GM12801 (cell line): ENCODE data around the gene NPRL2.

Source experiments
- TF ChIP-seq, protein P1 (sequence below): IDR thresholded peaks from one replicate; pipeline ENCODE4 v1.5.1; 2011; ENCODE audit warnings: control low read depth; ENCODE audit not compliant: insufficient read length; ENCODE audit errors: extremely low read depth

The NPRL2 gene

GRCh38 chr3:50358911-50359759 lies 8.6 kb upstream of the NPRL2 start, which contains the start of gene TMEM115:
Gene TMEM115, minus strand, starts transcription at chr3:50359521. Its CDS starts 458 bp downstream, at chr3:50359063.
- TF ChIP-seq, protein P1, sequence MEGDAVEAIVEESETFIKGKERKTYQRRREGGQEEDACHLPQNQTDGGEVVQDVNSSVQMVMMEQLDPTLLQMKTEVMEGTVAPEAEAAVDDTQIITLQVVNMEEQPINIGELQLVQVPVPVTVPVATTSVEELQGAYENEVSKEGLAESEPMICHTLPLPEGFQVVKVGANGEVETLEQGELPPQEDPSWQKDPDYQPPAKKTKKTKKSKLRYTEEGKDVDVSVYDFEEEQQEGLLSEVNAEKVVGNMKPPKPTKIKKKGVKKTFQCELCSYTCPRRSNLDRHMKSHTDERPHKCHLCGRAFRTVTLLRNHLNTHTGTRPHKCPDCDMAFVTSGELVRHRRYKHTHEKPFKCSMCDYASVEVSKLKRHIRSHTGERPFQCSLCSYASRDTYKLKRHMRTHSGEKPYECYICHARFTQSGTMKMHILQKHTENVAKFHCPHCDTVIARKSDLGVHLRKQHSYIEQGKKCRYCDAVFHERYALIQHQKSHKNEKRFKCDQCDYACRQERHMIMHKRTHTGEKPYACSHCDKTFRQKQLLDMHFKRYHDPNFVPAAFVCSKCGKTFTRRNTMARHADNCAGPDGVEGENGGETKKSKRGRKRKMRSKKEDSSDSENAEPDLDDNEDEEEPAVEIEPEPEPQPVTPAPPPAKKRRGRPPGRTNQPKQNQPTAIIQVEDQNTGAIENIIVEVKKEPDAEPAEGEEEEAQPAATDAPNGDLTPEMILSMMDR = no peak

DNA sequence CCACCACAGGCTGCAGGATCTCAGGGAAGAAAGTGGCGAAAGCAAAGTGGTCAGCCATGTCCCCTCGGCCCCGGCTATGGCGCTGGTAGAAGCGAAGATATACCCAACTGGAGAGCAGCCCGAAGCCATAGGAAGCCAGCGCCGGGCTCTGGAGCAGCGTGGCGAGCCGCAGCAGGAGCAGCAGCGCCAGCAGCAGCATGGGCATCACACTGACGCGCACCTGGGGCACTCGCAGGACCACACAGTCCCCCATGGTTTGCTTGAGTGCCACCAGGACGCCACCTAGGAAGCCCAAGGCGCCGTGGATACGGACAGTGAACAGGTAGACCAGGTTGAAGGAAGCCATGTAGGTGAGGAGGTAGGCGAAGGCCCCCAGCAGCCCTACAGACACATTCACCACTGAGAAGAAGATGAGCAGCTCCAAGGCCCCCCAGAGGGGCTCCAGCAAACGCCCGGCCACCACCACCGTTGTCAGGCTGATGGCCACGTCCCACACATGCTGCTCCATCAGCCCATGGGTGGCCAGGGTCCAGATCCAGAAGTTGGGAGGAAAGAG lies 7.9 kb upstream of the NPRL2 start:
- TF ChIP-seq, protein P1 = no peak

GRCh38 chr3:50357481-50357880 lies 6.9 kb upstream of the NPRL2 start:
- TF ChIP-seq, protein P1 = no peak

GRCh38 chr3:50356553-50356952 lies 6.0 kb upstream of the NPRL2 start:
- TF ChIP-seq, protein P1 = no peak

GRCh38 chr3:50355829-50356552 lies 5.4 kb upstream of the NPRL2 start:
- TF ChIP-seq, protein P1 = no peak

DNA sequence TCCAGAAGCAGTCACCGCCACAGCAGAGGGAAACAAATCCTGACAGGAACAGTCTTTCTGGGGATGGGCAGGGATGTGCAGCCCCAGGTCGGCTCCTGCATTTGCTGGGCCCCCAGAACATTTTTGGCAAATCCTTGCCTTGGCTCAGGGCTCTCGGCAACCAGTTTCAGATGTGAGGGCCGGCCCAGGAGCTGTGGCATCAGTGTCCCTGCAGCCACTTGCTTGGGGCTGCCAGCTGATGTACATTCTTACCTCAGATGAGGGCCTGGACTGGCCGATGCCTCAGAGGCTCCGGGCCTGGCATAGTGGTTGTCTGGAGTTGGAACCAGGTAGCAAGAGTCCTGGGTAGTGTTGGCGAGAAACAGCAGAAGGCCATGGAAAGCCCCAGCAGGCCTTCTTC lies 4.3 kb upstream of the NPRL2 start:
- TF ChIP-seq, protein P1 = no peak

GRCh38 chr3:50354186-50354764 lies 3.7 kb upstream of the NPRL2 start:
- TF ChIP-seq, protein P1 = no peak
